HG03558 (cell line): ENCODE measurements around the gene BSN.

Source experiments
- ATAC-seq: cut with Tn5 transposase; IDR thresholded peaks from one replicate; pipeline ENCODE4 v1.9.1; 2021; ENCODE audit warnings: moderate number of reproducible peaks; ENCODE audit not compliant: unreplicated experiment; ENCODE audit errors: extremely low read depth

The BSN gene

GRCh38 chr3:49707113-49707480, 152.8 kb downstream of the BSN start:
- no peak for ATAC-seq

- no peak for ATAC-seq
Measured at GRCh38 chr3:49709852-49710251, 155.6 kb downstream of the BSN start.

- no peak for ATAC-seq
Measured at GRCh38 chr3:49711489-49711888, 157.2 kb downstream of the BSN start.

- ATAC-seq, result no peak
Measured at GRCh38 chr3:49712166-49712565, 157.9 kb downstream of the BSN start.

- no peak for ATAC-seq
Measured at GRCh38 chr3:49712631-49713317, 158.5 kb downstream of the BSN start.

GRCh38 chr3:49713336-49714105, 159.2 kb downstream of the BSN start:
- ATAC-seq, result no peak

- ATAC-seq, result no peak
Measured at GRCh38 chr3:49714728-49715550, 160.7 kb downstream of the BSN start.

- ATAC-seq, result no peak
Measured at GRCh38 chr3:49715611-49716121, 161.4 kb downstream of the BSN start.

GRCh38 chr3:49716169-49716568, 161.9 kb downstream of the BSN start:
- no peak for ATAC-seq

- no peak for ATAC-seq
Measured at GRCh38 chr3:49716691-49717210, 162.5 kb downstream of the BSN start.

GRCh38 chr3:49717211-49717958, 163.1 kb downstream of the BSN start:
- ATAC-seq, result no peak

- ATAC-seq, result no peak
Measured at GRCh38 chr3:49717959-49718857, 163.9 kb downstream of the BSN start.

- ATAC-seq, result no peak
Measured at GRCh38 chr3:49718858-49719213, 164.6 kb downstream of the BSN start.

GRCh38 chr3:49719214-49719884, 165.1 kb downstream of the BSN start, which contains the start of gene AMIGO3:
Gene AMIGO3 (minus strand): TSS chr3:49719684. CDS start chr3:49719465, 219 bp downstream.
- no peak for ATAC-seq
